Measurements from ENCODE around the gene ITGB4.
"Not testable (repeated sequence)": the region's sequence is repeated elsewhere in the genome, so short reads cannot be mapped to it uniquely, and the experiment has no call there.

Gene ITGB4

GRCh38 chr17:75752802-75753513 lies 31.7 kb downstream of the ITGB4 start:
- DNase-seq (ENCODE audit: low read depth in 2 of 3, low spot score in 2 of 3) = no peak

DNA sequence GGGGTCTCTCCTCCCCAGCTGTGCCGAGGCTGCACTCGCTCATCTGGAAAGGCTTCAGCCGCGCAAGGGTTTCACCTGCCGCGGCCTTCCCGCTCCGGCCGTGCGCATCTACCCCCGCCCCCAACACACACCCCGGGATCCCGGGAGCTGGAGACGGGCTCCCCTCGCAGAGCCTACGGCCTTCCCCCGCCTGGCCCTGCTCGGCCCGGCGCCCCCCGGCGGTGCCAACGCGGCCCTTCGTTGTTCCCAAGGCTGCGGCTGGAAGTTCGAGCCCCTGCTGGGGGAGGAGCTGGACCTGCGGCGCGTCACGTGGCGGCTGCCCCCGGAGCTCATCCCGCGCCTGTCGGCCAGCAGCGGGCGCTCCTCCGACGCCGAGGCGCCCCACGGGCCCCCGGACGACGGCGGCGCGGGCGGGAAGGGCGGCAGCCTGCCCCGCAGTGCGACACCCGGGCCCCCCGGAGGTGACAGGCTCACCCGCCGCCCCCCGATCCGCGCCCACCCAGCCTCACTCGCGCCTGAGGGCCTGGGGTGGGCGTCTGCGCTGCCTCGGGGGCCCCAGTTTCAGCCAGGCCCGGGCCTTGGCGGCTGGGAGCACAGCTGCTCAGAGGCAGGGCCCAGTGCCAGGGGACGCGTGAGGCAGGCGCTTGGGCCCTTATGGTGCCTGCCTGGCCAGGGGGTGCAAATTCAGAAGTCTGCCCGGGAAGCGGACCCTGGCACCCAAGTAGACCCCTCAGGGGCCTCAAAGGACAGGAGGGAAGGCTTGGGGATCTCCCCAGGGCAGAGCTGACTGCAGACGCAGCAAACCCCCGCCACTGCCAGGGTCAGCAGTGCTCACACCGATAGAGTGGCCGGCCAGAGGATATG lies 32.5 kb downstream of the ITGB4 start:
- peak in 2 of 3 experiments; percentile 56 to 58 for DNase-seq (ENCODE audit: low read depth in 2 of 3, low spot score in 2 of 3)

- no peak for DNase-seq (ENCODE audit: low read depth in 2 of 3, low spot score in 2 of 3)
Measured at GRCh38 chr17:75754378-75755204, 33.3 kb downstream of the ITGB4 start.

DNA sequence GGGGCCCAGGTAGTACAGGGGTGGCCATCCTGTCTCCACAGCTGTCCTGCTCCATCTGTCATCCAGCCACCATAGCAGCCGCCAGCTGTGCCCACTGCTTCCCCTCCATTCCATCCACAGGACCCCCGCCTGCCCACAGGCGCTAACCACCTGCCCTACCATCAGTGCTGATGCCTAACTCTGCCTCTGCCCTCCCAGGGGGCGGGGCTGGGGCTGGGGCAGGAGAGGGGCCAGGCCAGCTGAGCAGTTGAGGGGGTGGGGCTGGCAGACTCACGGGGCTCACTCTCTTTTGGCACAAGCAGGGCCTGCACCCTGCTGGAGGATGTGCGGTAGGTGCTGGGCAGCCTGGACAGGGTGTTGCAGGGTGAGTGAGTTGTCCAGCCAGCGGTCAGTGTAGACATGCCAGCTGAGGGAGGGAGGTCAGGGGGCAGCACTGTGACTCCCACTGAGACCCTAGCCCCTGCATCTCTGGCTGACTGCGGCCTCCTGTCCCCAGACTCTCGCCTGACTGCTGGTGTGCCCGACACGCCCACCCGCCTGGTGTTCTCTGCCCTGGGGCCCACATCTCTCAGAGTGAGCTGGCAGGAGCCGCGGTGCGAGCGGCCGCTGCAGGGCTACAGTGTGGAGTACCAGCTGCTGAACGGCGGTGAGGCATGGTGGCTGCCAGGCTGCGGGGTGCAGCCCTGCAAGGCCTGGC lies 34.1 kb downstream of the ITGB4 start:
- no peak for DNase-seq (ENCODE audit: low read depth in 2 of 3, low spot score in 2 of 3)

DNA sequence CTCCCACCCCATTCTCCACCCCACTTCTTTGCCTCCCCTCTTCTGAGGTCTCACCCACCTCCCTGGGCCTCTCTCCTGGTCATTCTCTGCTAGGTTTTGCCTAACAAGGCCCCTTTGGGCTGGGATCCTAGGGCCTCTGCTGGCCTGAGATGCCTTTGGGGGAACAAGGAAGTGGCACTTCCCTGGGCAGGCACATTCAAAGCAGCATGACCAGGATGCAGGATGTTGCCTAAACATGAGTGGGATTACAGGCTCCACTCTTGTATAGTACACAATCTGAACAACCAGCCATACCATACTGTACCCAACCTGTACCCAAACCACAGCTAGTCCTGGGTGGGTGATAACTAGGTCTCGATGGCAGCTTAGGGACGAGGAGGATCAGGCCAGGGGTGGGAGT lies 34.7 kb downstream of the ITGB4 start:
- no peak for DNase-seq (ENCODE audit: low read depth in 2 of 3, low spot score in 2 of 3)

DNA sequence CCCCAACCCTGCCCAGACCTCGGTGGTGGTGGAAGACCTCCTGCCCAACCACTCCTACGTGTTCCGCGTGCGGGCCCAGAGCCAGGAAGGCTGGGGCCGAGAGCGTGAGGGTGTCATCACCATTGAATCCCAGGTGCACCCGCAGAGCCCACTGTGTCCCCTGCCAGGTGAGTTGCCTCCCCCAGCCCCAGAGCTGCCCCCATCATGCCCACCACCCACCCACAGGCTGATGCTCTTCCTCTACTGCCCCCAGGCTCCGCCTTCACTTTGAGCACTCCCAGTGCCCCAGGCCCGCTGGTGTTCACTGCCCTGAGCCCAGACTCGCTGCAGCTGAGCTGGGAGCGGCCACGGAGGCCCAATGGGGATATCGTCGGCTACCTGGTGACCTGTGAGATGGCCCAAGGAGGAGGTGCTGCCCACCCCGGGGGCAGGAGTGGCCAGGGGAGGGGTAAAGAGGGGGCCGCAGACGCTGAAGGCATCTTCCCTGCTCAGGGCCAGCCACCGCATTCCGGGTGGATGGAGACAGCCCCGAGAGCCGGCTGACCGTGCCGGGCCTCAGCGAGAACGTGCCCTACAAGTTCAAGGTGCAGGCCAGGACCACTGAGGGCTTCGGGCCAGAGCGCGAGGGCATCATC lies 35.3 kb downstream of the ITGB4 start:
- no peak for DNase-seq (ENCODE audit: low read depth in 2 of 3, low spot score in 2 of 3)

- no peak for DNase-seq (ENCODE audit: low read depth in 2 of 3, low spot score in 2 of 3)
Measured at GRCh38 chr17:75757086-75757681, 35.9 kb downstream of the ITGB4 start.

DNA sequence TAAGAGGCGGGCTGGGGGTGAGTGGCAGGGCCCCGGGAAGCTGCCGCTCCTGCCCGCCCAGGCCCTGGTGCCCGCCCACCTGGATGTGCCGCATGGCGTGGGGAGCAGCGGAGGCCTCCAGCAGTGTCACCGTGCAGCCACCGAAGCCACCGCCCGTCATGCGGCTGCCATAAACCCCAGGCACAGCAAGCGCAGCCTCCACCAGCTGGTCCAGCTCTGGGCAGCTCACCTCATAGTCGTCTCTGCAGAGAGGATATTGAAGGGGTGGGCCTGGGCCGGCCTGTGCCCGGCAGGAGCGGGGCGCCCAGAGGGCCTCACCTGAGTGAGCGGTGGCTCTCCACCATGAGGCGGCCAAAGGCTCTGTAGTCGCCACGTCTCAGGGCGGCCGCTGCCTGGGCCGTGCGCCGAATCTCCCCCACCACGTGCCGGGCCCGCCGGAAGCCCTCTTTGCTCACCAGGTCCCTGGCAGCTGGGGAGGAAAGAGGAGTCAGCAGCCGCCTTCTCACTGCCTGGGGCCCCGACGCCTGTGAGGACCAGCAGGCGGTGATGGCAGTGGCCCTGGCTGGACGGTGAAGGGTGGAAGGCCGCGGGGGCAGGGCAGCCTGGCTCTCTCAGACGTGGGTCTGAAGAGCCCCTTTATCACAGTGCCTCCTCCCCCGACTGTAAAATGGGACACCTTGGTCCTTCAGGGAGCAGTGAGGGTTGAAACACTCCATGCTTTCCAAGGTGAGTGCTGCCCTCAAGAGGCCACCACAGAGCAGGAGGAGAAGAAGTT lies 37.1 kb downstream of the ITGB4 start:
- no peak for DNase-seq (ENCODE audit: low read depth in 2 of 3, low spot score in 2 of 3)

DNA sequence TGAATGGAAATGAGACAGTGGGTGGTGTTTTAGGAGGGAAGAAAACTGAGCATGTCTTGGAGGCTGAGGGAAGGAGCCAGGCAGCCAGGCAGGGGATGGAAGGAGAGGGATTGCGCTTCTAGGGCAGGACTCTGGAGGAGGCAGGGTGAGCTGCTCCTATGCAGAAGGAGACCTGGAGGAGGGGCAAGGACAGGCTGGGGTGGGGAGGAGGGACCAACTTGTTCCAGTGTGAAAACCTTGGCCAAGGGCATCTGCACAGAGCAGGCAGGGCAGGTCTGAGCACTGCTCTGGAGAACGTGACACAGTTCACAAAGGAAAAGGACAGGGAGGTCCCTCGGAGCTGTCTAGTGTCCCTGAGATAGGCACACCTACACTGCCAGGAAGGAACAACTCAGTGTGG lies 38.2 kb downstream of the ITGB4 start:
- DNase-seq (ENCODE audit: low read depth in 2 of 3, low spot score in 2 of 3) = no peak

- DNase-seq (ENCODE audit: low read depth in 2 of 3, low spot score in 2 of 3) = not testable (repeated sequence)
Measured at GRCh38 chr17:75759978-75760640, 38.9 kb downstream of the ITGB4 start.

- DNase-seq (ENCODE audit: low read depth in 2 of 3, low spot score in 2 of 3) = no peak
Measured at GRCh38 chr17:75762513-75763268, 41.4 kb downstream of the ITGB4 start.

DNA sequence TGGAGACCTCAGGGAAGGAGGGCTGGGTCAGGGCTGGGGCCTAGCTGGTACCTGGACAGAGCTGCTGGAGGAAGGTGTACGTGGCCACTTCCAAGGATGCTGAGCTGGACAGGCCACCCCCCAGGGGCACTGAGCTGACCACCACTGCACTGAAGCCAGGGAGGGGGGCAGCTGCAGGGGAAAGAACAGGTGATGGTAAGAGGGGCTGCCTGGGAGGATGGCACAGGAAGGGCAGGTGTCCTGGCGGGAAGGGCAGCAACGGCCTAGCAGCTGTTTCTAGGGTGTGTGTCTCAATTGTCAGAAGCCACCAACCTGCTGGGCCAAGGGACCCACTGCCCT lies 42.0 kb downstream of the ITGB4 start:
- DNase-seq (ENCODE audit: low read depth in 2 of 3, low spot score in 2 of 3) = no peak

DNA sequence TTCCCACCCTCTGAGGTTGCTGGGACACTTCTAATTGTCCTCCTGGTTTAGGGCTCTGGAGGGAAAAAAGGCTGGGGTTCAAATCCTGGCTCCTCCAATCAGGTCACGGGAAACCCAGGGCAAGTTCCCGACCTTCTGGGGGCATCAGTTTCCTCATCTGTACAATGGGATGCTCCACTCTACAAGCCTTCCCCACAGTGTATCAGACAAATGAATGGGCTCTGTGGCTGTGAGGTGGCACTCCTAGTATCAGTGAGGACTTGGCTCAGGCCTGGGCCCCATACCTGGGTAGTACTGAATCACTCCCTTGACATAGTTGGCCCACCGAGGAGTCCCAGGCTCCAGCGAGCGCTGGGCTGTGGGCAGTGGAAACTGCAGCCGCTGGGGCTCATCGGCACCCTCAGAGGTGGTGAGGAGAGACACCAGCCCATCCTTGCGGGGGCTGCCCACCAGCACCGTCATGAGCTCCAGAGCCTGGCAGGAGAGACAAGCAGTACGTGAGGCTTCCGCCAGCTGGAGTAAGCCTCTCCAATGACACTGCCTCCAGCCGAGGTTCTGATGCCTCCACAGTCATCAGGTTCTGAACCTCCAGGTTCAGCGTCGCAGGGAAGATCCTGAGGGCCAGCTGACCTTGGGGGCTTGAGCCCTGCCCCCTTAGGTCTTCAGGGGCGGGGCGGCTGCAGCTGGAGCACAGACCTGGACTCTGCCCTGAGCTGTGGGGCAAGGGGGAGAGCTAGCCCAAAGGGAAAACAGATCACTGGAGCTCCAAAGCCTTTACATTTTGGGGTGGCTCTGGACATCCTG lies 42.6 kb downstream of the ITGB4 start:
- DNase-seq (ENCODE audit: low read depth in 2 of 3, low spot score in 2 of 3) = no peak

DNA sequence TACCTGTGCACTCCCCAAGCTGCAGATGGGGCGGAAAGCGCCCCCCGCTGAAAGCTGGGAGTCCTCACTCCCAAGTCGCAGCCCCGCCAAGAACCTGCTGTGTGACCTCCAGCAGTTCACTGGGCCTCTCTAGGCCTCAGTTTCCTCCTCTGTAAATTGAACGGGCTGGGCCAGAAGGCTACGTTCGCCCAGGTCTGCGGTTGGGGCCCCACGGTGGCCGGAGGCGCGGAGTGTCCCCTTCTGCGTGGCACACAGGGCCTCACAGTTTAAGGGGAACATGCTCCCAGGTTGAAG lies 43.1 kb downstream of the ITGB4 start:
- DNase-seq (ENCODE audit: low read depth in 2 of 3, low spot score in 2 of 3) = no peak

DNA sequence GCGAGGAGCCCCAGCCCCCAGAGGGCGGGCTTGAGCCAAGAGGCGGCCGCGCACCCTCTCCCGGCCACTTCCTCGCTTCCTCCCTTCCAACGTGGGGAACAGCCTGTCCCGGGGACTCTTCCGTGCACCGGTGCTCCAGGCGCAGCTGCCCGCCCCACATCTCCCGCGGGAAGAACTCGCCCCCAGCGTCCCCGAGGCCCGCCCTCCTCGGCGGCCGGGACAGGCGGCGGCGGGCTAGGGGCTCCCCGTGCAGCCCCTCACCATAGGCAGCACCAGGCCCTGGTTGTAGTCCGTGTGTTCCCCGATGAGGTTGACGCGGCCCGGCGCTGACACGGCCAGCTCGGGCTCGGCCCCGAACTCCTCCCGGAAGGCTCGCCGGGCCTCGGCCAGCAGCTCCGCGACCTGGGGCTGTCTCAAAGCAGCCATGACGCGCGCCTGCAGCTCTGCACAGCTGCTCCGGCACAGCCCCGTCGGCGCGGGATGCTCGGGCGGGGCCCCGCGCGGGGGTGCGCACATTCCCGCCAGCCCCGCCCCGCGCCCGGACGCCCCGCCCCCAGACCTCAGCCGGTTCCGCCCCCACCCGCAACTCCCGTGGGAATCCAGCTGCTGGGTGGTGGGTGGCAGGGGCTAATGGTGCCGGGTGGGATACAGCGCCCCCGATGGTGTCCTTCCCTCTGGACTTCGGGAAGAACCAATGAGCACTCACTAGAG lies 43.6 kb downstream of the ITGB4 start, which contains the start of gene GALK1:
Gene GALK1, minus strand, starts transcription at position 482 of the 711 bp plus-strand sequence. Its CDS starts 56 bp downstream, at position 426.
- DNase-seq (ENCODE audit: low read depth in 2 of 3, low spot score in 2 of 3) = peak in 1 of 3 experiments; percentile 44

- no peak for DNase-seq (ENCODE audit: low read depth in 2 of 3, low spot score in 2 of 3)
Measured at GRCh38 chr17:75765981-75766380, 44.7 kb downstream of the ITGB4 start.

DNA sequence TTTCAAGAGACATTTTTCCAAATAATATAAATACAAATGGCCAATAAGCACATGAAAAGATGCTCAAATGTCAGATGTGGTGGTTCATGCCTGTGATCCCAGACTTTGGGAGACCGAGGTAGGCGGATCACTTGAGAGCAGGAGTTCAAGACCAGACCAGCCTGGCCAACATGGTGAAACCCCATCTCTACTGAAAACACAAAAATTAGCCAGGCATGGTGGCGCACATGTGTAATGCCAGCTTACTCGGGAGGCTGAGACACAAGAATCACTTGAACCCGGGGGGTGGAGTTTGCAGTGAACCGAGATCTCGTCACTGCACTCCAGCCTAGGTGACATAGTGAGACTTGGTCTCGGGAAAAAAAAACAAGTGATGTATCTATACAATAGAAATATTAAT lies 46.6 kb downstream of the ITGB4 start:
- DNase-seq (ENCODE audit: low read depth in 2 of 3, low spot score in 2 of 3) = no peak
